Measurements from ENCODE around the gene TMEM39A.

TMEM39A gene

DNA sequence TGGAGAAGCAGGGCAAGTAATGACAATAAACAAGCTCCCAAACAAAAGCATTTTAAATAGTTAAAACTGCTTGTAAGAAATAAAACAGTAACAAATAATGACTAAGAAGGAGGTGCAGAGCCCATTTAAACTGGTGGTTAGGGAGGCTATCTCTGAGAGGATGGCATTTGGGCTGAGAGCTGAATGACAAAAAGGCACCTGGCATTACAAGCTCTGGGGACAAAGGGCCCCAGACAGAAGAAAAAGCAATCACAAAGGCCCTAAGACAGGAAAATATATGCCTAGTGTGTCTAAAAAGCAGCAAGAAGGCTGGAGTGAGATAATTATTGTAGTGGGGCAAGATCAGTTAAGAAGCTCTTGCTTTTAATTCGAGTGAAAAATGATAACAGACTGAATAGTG, 9.6 kb downstream of the TMEM39A start:
- DNase-seq: no peak

DNA sequence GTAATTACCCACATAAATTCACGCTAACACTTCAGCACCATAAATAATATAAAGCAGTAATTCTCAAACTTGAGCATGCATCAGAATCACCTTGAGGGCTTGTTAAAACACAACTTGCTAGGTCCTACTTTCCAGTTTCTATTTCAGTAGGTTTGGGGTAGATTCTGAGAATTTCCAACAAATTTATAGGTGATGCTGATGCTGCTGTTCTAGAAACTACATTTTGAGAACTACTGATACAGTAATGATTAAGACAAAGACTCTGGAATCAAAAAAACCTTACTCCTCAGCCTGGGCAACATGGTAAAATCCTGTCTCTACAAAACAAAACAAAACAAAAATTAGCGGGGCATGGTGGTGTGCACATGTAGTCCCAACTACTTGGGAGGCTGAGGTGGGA, 18.8 kb downstream of the TMEM39A start:
- no peak for DNase-seq

DNA sequence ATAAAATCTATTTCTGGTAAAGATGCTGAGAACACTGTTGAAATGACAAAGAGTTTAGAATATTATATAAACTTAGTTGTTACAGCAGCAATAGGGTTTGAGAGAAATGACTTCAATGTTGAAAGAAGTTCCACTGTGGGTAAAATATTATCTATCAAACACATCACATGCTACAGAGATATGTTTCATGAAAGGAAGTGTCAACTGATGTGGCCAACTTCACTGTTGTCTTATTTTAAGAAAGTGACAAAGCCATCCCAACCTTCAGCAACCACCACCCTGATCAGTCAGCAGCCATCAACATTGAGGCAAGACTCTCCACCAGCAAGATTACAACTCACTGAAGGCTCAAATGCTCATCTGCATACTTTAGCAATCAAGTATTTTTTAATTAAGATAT, 20.2 kb downstream of the TMEM39A start:
- DNase-seq: no peak

DNA sequence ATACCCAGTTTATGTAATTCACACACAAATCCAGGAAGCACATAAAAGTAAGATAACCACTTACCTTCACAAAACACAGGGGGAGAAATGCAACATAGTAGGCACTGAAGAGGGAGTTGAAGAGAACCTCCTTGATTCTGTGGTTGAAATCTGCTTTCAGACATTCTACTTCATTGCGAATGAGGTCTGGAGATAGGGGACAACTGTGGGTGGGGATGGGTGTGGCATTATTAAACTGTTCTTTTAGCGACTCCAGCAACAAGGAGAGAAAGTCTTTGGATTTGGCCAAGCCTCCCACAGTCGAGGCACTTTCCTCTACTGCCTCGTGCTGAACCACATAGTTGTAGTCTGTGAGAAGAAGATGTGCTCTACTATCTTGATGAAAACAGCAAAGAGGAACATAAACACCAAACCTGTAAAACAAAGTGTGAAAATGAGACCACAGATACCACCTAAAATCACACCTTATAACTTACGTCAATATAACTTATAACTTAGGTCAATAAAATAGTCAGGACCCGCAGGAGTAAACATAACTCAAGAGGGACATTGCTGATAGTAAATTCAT, 25.6 kb downstream of the TMEM39A start:
- DNase-seq: no peak

DNA sequence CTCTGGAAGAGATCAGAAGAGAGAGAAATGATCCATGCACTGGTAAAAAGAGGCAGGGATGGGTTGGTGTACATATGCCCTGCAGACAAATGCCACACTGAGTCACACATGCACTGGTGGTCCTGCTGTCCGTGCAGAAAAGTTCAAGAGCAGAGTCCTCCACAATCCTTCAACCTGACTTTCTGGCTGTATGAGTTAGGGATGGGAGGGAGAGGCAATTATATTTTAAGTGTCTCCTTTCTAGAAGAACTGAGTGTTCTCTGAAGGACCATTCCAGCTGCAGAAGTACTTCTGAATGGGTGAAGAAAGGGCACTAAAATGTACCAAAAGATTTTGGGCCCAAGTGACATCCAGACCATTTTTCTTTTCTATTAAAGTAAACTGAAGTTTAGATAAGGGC, 26.4 kb downstream of the TMEM39A start:
- DNase-seq: no peak

DNA sequence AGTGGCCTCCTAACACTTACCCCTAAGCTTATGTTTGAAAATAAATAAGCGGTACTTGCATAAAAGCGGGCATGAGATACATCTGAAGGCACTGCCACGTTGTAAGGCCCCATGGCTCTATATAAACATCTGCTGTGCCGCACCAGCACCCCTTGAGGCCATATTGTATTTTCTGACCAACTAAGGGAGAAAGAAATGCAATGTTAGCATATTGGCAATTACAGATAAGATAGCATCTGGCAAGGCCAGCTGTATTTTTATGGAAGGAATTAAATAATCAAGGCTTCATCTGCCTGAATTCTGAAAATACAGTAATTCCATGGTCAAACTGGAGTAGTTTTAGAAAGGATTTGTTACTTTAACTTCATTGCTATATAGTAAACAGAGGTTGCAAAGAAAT, 28.7 kb downstream of the TMEM39A start:
- DNase-seq: no peak

DNA sequence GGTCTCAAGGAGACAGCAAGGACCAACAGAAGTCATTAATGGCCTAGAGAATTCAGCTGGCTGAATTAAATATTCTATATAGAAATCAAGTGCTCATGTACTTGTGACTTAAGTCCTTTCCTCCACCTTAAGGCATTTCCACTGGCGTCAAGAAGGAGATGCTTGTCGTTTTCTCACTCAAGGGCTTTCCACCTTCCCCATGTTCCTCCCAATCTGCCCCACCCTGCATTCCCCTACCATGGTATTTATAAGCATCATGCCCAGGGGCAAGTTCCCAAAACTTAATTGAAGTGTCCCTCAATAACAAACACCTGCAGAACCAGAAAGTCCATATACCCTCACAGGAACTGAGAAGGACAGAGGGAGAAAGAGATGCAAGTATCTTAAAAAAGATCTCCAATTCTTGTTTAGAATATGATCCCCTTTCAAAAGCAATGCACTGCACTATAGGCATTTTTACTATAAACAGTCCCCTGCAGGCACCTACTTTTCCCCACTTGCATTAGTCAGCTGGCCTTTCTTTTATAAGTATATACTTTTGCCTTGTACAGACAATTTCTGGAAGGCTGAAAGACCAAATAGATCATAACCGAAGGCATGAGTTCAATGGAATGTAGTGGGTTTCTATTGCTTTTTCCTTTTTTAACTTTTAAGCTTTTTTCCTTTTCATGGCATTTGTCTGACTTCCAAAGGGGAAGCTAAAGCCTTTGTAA, 29.6 kb downstream of the TMEM39A start:
- no peak for DNase-seq

DNA sequence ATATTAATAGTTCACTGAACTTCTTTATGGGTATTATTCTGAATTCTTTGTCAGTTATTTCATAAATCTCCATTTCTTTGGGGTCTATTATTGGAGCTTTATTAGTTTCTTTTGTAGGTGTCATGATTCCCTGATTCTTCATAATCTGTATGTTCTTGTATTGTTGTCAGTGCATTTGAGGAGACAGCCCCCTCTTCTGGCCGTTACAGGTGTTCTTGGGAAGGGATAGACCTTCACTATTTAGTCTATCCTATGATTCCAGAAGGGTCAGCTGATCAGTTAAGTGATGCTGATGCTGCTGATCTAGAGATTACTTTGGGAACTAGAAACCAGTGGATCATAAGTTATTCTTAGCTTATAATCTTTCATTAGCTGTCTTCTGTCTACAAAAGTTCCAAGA, 34.9 kb downstream of the TMEM39A start:
- no peak for DNase-seq

DNA sequence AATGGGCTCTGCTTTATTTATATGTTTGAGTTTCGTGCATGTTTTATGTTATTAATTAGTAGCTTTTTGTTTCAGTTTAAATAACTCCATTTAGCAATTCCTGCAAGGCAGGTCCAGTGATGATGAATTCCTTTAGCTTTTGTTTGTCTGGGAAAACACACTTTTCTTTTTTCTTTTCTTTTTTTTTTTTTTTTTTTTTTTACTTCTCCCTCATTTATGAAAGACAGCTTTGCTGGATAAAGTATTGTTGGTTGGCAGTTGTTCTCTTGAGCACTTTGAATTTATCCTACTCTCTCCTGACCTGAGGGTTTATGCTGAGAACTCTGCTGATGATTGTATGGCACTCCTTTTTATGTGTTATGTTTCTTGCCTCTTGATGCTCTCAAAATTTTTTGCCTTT, 35.7 kb downstream of the TMEM39A start:
- no peak for DNase-seq

DNA sequence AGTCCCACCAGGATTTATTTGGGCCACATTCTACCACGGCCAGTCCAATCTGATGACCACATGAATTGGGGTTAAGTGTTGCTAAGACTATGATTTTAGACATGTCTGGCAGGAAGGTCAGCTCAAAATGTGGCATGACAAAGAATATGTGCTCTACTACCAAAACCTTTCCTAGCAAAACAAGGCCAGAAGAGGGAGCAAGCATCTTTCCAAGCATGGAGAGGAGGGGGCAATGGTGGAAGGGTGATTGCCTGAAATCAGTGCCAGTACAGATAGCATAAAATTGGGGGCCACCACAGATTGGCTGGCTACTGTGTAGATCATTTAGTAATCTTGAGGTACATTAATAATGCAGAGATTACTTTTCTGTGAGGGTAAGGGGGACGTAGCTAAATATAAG, 43.2 kb downstream of the TMEM39A start:
- DNase-seq: no peak

DNA sequence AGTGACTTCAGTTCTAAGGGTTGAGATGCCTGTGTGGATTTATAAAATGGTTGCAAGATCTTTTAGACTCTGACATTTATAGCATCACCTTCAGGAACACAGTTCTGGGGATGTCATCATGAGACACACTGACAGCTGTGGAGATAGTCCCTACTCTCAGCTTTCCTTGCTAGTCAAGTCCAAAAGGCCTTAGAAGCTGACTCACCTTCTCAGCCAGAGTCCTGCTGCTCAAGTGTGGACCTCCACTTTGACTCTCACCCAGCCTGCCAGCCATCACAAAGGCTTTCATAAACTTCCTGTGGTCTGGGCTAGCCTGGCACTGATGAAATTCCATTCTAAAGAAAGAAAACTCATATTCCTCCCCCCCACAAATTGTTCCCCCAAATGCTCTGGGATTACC, 44.8 kb downstream of the TMEM39A start:
- DNase-seq: no peak

DNA sequence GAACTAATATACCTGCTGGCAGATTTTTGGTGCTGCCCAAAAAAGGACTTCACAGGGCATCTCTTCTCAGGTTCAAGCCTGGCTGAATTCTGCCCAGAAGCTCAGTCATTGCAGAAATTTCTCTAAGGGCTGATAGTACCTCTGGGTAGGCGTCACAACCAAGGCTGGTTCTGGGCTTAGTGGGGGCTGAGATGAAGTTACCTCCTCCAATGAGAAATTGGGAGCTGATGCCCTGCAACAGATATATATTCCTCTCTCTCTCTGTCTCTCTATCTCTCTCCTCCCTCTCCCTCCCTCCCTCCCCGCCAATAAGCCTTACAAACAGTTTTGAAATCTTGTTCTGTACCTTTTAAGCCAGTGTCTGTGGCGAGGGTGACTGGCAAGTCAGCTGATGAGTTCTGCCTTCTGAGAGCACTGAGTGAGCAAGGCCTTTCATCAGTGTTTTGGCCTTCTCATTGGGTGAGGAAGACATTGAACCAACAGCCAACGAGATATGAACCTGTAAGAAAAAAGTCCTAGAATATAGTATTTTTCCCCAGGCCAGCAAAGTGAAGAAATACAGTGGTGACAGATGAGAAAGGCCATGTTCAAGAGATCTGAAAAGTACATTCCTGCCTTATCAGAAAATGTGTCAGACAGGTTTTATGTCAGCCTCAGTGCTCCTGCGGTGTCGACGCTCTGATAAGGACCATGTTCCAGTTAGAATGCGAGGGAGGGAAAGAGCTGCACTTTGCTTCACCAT, 45.5 kb downstream of the TMEM39A start:
- no peak for DNase-seq

DNA sequence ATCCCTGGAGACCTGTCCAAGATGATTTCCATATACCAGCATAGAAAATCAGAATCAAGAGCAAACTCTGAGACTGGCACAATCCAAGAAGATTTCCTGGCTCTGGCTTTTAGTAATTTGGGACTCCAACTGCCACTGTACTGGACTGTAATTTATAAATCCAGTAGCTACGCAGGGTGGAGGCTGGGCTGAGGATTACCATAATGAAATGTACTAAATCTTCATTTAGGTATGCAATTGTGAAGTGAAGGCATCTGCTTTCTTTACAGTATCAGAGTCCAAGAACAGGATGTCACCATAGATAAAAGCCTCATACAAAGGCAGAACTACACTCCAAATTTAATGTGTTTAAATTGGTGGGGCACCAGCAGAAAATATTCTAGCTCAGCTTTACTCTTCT, 46.5 kb downstream of the TMEM39A start:
- no peak for DNase-seq

DNA sequence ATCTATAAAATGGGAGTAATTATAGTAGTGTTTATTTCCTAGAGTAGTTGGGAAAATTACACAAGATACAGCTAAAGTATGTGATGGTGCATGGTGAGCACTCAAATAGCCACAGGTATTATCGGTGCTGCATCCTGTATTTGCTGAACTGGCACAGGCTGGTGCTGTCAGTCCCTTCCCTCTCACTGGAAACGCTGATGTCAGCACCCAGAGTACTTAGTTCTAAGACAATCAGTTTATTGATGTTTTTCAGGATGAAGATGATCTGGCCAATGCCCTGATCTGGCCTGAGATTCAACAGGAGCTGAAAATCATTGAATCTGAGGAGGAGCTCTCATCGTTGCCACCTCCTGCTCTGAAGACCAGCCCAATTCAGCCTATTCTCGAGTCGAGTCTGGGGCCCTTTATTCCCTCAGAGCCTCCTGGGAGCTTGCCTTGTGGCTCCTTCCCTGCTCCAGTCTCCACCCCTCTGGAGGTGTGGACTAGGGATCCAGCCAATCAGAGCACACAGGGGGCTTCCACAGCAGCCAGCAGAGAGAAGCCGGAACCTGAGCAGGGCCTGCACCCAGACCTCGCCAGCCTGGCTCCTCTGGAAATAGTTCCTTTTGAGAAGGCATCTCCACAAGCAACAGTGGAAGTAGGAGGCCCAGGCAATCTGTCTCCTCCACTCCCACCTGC, 49.7 kb downstream of the TMEM39A start:
- DNase-seq: no peak

DNA sequence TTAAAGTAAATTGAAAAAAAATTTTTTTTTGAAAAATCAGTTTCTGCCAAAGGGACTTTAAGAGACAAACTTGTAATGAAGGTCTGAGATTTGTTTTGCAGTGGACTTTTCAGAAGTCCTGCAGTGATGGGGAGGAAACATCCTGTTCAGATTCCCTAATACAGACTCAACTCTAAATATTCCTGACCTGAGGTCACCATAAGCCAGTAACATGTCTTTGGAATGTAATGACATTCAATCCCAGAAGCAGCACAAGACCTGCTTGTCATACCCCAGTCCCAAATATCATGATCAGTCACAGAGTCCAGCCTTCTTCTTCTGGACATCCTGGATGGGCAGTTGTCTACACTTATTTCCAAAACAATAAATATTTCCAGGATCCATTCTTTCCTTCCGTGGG, 53.6 kb downstream of the TMEM39A start:
- no peak for DNase-seq

DNA sequence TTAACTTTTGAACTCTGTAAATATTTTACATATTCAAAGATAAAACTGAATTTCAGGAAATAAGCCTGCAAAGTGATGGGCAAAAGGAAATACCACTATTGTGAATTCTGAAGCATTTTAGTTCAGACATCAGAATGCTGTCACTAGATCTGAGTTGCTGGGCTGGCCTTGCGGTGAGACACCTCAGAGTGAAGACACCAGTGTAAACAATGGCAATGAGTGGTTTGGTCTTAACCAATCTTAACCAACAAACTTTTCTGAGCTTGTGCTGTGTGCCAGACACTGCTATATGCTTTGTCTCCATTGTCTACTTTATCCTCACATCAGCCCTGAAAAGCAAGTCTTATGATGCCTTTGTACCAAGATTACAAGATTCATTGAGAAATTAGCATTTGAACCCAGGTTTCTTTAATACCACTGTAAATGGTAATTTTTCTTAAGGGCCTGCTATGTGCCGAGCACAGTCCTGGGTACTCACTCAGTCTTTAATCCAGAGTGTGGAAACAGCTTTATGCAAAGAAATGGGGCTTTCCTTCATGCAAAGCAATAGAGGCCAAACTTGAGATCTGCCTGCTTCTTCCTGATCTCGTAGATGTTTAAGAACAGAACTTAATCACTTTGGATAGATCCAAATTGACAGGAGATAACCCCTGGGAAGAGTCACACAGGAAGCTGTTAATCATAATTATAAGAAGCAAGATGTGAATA, 55.0 kb downstream of the TMEM39A start:
- no peak for DNase-seq

DNA sequence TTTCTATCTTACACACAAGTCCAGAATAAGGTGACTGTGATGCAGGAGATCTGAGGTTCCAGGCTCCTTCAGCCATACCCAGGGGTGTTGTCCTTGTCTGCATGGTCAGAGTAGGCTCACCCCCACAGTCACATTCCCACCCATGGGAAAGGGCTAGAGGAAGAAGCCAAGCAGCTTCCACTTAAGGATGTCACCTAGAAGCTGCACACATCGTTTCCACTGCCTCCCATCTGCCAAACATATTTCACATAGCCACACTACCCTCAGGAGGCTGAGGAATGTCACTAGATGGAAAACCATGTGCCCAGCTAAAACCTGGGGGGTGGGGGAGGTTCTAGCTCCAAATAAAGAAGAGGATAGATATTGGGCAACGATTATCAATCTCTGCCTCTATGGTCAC, 58.1 kb downstream of the TMEM39A start:
- DNase-seq: no peak

DNA sequence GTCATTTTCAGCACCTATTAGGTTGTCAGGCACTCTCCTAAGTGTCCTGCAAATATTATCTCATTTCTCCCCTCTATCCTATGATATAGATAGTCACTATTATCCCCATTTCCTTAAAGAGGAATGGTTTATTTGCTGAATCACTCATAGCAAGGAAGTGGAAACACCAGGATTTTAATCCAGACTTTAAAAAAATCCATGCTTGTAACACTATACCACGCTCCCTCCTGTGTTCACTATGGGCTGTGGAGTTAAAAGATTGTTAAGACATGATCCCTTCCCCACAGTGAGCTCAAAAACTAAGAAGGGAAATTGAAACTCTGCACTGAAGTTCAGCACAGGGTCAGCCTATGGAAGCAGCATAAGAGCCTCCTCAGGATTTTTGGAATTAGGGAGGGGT, 60.2 kb downstream of the TMEM39A start:
- DNase-seq: no peak

DNA sequence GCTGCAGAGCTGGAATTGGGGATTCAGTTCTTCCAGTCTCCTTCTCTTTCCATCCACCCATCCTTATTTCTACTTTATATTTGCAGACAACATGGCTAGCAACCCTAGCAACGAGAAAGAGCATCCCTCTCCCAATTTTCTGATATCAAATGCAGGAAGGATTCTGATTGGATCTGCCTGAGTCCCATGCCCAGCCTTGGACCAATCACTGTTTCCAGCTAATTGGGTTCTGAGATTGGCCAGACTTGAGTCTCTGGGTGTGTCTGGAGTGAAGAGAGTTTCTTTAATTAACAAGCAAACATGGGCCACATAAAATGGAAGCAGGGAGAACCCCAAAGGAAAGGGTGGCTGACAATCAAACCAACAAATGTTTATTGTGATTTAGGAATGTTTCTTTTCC, 60.6 kb downstream of the TMEM39A start:
- no peak for DNase-seq

DNA sequence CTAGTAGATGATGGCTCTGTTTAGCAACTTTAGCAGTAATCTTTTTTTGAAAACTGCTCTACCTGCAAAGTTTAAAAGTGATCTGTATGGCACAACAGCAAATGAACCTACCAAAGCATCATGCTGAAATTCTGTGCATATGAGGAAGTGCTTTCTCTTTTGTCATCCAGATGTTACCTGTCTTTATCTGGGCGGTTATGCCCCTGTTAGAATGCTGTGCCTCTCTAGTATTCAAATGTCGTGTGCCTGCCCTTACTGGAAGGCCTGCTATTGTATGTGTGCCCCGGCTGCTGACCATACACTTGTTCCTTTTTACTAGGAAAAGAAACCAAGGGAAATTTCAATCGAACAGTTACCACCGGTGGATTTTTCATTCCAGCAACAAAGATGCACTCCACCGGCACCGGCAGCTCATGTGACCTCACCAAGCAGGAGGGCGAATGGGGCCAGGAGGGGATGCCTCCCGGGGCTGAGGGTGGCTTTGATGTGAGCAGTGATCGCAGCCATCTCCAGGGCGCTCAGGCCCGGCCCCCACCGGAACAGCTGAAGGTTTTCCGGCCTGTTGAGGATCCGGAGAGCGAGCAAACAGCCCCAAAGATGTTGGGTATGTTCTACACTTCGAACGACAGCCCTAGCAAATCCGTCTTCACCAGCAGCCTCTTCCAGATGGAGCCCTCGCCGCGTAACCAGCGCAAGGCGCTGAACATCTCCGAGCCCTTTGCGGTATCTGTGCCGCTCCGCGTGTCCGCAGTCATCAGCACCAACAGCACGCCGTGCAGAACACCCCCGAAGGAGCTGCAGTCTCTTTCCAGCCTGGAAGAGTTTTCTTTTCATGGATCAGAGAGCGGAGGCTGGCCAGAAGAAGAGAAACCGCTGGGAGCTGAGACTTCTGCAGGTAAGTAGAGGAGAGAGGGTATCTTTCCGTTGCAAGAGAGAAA, 61.6 kb downstream of the TMEM39A start:
- no peak for DNase-seq

DNA sequence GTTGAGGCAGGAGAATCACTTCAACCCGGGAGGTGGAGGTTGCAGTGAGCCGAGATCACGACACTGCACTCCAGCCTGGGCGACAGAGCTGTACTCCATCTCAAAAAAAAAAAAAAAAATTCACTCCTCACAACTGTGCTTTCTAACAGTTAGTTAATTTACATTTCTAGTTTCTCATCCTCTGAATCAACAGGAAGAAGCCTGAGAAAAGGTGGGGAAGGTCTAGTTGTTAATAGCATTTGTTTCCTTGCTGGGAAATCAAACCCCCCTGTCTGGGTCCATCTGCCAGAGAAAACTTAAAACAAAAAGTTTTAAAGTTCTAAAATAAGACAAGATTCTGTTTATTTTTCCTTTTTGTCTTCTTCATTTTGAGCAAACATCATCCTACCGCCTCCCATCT, 62.3 kb downstream of the TMEM39A start:
- no peak for DNase-seq

DNA sequence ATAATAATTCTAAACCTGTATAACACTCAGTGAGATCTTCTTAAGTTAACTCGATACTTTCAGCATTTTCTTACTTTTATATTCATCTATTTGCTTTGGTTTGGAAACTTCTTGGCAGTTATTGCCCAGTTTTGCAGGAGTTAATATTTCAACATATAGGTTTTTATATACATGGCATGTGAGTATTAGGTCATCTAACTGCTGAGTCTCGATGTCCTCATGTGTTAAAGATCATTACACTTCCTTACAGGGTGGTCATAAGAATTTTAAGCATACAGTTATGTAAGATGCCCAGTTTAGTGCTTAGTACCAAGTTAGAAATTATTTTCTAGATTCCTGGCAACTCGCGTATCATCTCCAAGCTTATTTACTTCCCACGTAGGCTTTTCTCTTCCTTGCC, 62.9 kb downstream of the TMEM39A start:
- no peak for DNase-seq
